Stimulated activated CD4-positive, alpha-beta T cell treated with anti-CD3 and anti-CD28 coated beads, TNF-alpha, amount 100 ng/mL, for 4 hours (primary cell): ENCODE measurements around the gene MFAP4.
"Not testable (repeated sequence)": the region's sequence is repeated elsewhere in the genome, so short reads cannot be mapped to it uniquely, and the experiment has no call there.

ENCODE experiments used
- DNase-seq, 3 experiments: peaks; one replicate each; pipeline ENCODE4 v3.0.0-alpha.2; 2020; ENCODE audit warnings: low read depth in 3 of 3

MFAP4 gene

DNA sequence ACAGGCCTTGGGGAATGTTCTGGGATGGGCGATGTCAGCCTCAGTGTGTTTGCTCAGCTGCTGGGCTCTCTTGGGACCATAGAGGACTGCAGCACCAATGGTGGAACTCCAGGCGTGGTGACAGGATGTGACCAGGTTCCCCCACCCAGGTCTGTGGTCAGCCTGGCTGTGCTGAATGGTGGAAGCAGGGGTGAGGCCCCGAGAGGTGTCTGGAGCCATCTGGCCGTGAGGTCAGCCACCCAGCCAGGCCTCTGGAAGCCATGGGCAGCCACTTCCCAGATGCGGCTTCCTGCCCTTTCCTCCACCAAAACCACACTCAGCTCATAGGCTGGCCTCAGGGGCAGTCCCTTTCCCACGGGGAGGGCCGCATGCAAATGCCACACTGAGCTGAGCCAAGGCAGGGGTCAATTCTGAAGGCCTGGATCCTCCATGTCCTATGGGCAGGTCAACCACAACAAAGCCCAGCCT is 16.5 kb downstream of the MFAP4 start:
- no peak for DNase-seq

DNA sequence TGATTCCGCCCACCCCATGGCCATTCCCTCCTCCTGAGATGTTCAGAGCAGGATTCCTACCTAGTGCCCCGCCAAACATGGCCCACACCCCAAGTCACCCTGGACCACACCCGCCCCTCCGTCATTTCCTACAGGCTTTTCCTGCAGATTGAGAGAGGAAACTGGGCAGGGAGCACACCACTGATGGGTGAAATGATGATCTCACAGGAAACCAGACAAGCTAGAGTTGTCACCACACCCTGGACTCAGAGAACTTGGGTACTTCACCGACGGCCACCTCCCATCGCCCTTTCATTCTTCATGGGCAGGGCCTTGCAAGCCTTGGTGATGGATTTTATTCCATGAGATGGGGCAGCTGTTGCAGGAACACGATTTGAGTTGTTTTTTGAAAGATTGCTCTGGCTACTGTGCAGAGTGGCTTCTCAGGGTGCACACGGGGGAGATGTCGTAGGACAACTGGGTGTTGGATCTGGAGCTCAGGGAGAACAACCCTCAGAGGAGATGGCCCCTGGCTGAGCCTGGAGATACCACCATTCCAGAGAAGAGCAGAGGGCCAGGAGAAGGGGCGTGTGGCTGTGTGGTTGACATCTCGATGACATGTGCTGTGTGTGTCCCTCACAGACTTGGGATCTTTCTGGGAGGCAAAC is 17.0 kb downstream of the MFAP4 start:
- DNase-seq: no peak

DNA sequence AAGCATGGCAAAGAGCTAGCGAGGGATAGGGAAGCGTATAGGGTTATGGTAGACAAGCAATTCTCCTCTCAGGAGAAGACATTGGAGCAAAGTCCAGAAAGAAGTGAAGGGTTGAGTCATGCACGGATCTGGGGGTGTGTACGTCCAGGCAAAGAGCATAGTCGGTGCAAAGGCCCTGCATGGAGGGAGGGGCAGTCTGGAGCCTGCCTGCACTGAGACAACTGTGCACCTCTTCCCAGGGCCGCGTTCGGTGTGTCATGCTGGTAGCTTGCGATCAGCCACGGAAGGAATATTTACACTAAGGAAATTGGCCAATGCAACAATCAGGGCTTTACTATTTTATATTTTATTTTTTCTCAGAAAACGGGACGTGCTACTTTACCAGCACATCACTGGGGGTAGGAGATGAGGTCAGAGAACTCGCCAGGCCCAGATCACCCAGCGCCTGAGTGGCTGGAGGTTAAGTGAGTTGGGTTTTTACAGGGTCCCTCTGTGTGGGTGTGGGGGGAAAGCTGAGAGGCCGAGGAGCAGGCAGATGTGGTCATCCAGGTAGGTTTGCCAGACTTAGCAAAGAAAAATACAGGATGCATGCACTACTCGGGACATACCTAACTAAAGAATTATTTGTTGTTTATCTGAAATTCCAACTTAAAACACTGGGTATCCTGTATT is 17.7 kb downstream of the MFAP4 start:
- DNase-seq: no peak

DNA sequence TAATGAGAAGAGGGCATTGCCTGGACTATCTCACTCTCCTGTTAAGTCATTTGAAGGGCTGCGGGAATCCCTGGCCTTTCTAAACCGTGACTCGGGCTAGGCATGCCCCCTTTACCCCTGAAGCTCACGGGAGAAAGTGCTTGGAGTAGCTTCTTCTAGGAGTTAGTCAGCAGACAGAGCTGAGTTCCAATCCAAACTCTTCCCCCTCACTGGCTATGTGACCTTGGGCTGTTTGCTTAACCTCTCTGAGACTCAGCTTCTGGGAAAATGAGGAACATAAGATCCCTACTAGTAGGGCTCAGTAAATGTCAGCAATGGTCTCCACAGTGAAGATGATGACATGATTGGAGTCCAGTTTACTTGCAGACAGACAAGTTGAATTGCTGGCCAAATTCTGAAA is 18.8 kb downstream of the MFAP4 start:
- DNase-seq: no peak

DNA sequence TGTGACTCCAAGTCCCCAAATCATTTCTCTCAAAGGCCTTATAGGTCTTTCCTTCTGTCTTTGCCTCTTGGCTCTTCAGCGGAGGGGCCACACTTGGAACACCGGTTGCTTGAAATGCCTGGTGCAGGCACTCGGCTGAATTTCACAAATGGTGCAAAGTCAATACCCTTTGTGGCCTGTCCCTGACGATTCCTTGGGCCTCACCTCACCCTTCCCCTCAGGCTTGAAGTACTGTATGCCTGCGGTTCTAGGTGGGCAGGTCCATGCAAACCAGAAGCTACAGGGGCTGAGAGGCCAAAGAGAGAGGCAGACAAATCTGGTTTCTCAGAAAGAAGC is 20.4 kb downstream of the MFAP4 start:
- DNase-seq: no peak

DNA sequence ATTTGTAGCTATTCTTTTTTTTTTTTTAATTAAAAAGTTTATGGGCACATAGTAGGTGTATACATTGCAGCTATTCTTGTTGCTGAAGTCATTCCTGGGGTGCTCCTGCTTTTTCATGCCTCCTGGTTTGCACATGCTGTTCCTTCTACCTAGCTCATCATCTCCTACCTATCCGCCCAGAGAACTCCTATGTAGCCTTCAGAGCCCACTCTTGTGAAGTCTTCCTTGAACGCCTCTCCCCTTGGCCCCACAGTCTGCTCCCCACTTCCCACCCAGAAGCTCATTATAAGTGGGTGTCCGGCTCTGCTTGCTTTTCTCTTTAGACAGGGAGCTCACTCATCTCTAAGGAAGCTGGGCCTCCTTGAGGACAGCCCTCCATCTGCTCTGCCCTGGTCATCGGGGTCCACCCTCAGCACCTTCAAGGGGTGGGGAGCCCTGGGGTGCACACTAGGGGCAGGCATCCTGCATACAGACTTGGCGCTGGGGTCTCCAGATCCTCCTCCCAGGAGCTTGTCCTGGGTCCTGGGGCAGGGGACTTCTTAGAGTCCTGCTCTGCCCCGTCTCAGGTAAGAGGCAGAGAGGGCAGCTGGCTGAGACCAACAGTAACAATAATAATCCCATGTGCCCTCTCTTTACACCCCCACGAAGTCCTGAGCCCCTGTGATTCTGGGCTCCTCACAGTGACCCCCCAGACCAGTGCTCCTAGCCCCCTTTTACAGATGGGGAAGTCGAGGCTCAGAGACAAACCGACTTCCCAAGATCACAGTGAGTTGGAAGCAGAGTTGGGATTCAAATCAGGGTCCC is 21.0 kb downstream of the MFAP4 start:
- DNase-seq: no peak

DNA sequence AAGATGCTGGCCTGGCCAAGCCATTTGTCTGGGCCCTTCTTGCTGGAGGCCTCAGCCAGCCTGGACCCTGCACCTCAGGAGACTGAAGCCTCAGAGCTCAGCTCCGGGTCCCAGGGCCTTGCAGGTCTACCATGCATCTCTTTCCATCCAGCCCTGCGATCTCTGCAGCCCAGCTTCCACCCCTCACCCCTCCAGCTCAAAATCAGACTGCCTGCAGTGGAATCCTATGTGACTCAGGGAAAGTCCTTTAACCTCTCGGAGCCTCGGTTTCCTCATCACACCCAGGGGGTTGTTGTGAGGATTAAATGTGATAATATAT is 21.5 kb downstream of the MFAP4 start:
- DNase-seq: no peak

DNA sequence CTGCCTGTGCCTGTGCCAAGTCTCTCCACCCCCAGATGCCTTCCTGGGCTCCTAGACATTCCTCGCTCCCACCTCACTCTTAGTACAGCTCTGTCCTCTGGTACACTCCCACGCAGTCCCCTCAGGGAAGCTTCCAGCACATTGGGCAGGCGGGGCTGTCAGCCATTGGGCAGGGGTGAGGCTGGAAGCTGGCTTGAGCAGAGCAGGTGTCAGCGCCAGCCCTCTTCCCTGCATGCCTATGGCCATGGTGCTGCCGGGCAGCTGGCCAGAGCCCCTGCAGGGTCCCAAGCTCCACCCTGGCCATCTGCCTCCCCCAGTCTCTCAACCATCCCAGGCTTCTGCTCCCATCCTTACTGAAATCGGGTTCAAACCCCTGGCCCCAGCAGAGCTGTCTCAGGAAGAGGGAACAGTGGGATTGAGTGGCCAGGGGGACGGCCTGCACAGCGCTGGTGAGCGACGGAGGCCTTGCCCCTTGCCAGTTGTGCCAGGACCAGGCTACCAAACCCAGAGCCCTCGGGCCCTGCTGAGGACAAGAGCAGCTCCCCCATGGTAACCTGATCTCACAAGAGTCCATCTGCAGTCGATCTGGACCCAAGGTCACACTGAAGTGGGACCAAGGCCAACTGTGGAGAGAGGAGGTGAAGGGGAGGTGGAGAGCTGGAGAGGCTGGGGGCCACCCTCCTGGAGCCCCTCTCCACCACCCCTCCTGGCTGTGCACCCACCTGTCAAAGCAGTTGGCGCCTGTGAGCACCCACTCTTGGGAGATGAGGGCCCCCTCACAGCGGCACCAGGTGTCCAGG is 22.1 kb downstream of the MFAP4 start:
- no peak for DNase-seq

DNA sequence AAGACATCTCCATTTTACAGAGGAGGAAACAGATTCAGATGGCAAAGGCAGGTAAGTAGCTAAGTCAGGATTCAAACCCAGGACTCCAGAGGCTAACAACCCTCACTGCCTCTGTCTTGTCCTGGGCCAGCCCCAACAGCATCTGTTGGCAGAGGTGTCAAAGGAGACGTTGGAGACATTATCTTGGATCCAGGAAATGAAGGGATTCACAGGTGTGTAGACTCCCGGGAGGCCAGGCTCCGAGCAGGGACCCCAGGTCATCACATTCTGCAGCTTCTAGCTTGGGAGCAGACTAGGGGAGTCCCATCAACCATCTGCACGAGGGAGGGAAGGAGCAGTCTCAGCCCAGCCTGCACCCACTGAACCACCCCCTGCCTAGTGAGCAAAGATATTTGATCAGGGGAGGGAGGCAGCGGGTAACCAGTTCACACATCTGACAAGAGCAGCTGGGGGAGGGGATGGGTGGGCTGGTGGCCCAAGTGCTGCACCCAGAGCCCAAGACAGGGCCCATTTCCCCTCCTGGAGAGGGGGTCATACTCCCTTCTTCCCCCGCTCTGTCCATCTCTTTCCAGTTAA is 23.4 kb downstream of the MFAP4 start:
- DNase-seq: no peak

DNA sequence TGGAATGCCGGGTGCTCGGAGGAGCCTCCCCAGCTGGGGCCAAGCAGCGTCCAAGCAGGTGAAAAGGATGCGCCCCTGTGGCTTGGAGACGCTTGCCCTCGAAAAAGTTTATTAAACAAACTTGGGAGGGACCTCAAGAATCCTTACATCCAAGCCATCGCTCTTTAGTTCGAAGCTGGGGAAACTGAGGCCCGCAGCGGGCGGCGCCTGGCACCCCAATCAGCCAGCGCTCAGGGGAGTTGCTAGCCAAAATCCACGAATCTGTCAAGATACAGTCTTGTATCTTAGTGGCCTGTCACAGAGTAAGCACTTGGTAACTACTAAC is 23.9 kb downstream of the MFAP4 start:
- no peak for DNase-seq

DNA sequence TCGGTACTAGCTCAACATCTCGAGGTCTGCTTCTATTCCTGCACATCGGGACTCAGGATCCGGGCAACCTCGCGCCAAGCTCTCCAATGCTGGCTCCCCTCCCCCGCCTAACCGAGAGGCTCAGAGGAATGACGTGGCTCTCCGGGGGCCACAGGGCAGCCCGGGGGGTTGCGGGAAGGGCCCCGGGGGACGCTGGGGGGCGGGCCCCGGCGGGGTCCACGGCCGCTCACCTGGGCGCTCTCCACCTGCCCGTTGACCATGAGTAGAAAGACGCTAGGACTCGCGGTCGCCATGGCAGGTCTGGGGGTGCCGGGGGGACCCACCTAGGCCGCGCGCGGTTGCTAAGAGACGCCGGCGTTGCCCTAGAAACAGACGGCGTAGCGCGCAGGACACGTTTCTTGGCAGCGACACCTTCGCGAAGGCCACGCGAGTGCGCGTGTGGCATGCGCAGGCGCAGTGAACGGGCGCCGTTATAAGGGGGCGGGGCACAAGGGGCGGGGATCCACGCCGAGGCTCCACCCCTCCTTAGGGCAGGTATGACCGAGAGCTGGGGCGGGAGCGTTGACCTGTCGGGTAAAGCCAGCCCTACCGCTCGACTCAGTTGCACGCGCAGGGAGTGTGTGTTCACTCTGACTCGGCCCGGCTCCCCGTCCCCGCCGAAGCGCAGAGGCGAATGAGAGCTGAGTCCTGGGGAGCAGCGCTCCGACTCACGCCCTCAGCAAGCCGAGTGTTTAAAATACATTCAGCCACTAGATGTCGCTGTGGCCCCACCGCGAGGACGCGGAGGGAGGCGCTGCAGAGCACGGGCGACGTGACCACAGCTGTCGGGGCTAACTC is 24.5 kb downstream of the MFAP4 start, which contains the start of gene B9D1:
Gene B9D1, minus strand, starts transcription at position 447 of the 837 bp plus-strand sequence. Its CDS starts 154 bp downstream, at position 293.
- peak; percentile 92 to 93 (median 93) for DNase-seq

DNA sequence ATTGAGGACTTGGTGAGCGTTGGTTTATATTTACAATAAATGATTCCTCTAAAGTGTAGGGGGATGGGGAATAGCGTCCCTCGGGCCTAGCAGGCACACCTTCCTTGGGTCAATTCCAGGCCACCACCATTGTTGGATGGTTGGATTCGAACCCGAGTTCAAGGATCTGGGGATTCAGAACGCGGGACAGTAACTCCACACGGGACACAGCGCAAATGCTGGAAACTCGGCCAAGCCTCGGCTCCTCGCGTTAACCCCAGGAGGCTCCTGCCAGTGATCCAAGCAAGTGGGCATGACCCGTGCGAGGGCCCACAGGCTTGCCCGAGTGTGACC is 25.1 kb downstream of the MFAP4 start:
- DNase-seq: no peak

DNA sequence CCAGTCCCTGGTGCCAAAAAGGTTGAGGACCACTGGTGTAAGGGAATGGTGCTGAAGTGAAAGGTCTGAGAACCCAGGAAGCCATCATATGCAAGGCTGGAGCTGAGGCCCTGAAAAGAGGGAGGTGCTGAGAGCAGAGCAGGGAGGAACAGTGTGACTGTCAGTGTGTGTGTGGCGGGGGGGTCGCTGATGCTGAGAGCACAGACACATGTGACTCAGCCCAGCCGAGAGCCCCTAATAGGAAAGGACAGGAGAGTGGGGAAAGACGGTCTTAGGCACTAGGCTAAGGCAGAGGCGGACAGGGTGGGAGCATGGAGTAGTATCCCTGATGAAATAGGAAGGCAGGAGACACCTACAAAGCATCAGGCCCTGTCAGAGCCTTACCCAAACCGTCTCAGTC is 25.7 kb downstream of the MFAP4 start:
- no peak for DNase-seq

DNA sequence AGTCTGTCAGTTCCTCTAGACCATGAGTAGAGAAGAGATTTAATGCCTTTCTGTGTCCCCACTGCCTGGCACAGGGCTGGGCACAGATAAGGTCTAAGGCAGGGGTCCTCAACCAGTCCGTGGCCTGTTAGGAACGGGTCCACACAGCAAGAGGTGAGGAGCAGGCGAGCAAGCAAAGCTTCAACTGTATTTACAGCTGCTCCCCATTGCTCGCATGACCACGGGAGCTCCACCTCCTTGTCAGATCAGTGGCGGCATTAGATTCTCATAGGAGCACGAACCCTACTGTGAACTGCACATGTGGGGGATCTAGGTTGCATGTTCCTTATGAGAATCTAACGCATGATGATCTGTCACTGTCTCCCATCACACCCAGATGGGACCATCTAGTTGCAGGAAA is 26.2 kb downstream of the MFAP4 start:
- DNase-seq: no peak

DNA sequence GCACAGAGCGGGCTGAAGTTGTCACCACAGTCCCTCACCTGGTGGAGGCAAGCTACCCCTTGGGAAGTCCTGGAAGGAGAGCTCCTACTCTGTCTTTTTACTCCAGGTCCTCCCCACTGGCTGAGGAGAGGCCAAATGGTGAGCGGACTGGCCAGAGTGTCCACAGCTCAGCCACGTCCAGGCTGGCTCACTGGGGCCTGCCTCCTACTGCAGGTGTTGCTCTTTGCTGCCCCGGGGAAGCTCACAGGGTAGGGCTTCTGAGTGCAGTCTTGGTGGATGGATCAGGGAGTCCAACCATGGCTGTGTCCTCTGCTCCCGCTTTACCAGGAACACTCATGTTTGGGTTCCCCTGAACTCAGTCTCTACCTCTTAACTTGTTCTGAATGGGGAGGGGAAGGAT is 27.1 kb downstream of the MFAP4 start:
- DNase-seq: no peak

DNA sequence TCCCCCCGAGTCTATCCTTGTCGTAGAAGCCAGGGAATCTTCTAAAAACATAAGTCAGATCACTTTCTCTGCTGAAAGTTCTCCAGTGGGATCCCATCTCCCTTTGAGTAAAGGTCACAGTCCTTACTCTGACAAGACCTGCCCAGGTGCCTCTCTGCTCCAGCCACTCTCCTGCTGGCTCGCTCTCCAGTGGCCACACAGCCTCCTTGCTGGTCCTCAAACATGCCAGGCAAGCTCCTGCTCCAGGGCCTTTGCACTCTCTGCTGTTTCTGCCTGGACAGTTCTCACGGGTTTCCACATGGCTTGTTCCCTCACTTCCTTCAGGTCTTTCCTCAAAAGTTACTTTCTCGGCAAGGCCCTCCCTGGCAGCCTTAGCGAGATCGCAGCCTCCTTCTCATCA is 27.8 kb downstream of the MFAP4 start:
- no peak for DNase-seq

DNA sequence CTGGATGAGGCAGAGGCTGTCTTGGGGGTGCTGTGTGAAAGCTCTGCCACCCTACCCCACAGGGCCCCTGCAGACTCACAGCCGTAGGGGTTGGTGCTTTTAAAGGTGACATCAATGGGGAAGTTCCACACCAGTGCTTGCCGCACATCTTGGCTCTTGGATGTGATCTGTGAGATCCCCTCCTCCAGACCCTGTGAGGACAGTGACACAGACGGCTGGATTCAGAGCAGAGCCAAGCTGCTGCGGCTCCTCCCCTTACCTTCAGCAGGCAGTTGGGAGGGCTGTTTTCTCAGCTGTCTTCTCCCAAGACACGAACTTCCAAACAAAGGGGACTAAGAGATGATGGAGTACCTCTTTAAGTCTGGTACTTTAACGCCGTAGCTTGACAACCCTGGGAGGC is 29.2 kb downstream of the MFAP4 start:
- no peak for DNase-seq

DNA sequence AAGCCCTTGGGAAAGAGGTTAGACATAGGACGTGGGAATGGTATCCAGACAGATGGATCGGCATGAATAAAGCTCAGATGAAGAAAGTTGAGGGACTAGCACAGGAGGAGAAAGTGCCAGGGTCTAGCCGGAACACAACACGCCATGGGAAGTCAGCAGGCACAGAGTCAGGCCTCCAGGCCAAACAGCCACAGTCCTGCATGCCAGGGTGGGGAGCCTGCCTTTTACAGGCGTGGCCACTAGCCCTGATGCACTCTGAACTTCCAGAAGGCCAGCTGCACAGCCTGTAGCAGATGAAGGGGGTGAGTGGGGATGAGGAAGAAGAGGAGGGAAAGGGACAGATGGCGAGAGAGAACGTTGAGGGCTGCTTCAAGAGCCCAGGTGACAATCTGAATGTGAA is 29.6 kb downstream of the MFAP4 start:
- DNase-seq: no peak

DNA sequence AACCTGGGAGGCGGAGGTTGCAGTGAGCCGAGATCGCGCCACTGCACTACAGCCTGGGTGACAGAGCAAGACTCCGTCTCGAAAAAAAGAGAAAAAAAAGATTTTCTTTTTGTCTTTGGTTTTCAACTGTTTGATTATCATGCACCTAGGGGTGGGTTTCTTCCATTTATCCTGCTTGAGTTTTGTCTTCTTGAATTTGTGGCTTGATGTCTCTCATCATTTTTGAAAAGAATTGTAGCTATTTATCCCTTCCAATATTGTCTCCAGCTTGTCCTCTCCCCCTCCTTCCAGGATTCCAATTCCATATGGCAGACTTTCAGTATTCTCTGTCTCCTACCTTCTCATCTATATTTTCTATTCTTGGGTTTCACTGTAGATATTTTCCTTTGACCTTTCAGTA is 32.2 kb downstream of the MFAP4 start:
- no peak for DNase-seq

DNA sequence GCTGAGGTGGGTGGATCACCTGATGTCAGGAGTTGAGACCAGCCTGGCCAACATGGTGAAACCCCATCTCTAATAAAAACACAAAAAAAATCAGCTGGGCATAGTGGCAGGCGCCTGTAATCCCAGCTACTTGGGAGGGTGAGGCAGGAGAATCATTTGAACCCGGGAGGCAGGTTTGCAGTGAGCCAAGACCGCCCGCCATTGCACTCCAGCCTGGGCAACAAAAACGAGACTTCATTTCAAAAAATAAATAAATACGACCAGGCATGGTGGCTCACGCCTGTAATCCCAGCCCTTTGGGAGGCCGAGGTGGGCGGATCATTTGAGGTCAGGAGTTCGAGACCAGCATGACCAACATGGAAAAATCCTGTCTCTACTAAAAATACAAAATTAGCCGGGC is 33.6 kb downstream of the MFAP4 start:
- DNase-seq: not testable (repeated sequence)

DNA sequence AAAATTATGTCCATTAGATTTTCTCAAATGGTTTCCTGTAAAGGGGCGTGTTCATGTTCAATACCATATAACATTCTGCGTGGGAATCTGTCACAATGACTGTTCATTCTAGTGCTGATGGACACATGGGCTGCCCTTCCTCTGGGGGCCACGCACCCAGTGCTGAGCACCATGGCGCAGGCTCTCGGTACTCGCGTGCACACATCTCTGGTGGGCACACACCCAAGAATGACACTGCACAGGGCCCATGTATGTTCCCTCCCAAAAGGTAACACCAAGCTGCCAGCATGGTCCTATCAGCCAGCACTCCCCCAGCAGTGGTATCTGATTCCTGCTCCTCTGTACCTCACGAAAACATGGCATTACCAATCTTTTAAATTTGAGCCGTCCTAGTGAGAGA is 38.2 kb downstream of the MFAP4 start:
- no peak for DNase-seq
